ENCODE measurements around the gene NCOA3. TPM values are rescaled to one million over a fixed set of nuclear protein-coding genes. Genes with fewer than 3 reads are reported as not detected.
A peak's percentile ranks its signal among the peaks of the same experiment; 100 is the strongest.
"Not testable (repeated sequence)": the region's sequence is repeated elsewhere in the genome, so short reads cannot be mapped to it uniquely, and the experiment has no call there.

NCOA3 gene
- polyA plus RNA-seq, 3 donors = 13.5 to 21.8 (median 21.3) TPM

DNA sequence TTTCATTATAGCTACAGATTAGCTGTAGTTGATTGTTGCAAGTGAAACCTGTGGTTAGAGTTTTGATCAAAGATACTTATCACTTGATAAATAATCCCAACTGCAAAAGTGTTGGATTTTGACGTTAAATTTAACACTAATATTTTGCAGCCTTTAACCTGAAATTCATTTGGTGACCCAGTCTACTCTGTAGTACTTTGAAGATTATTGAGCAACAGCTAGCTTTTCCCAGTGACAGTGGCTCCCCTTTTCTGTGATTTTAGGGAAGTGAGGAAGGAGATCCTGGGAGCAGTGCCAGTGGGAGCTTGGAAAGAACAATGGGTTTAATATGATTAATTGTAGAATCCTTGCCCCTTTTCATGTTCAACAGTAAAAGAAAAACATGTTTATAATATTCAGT, 76.9 kb downstream of the NCOA3 start:
- Histone ChIP-seq H3K4me1 (ENCODE audit: control insufficient read depth in 1 of 2, insufficient read depth in 2 of 2, low read length in 2 of 2) (peaks cover 25 to 40% of the 10 kb centered on the region in 2 donors), H3K79me2 (ENCODE audit: insufficient read depth, low read length) (peaks cover 98% of the 10 kb centered on the region), H3K27ac (ENCODE audit: low read depth in 1 of 2, low read length in 2 of 2) (no peak overlapping the region), H3K4me3 (replicated peaks in 1 of 3; ENCODE audit: low read depth in 2 of 3, low read length in 3 of 3) (no peak overlapping the region), H2AFZ (ENCODE audit: insufficient read depth, low read depth, low read length, poor library complexity, severe bottlenecking) (no peak overlapping the region), H3K9ac (ENCODE audit: insufficient read depth, low read length, poor library complexity, severe bottlenecking) (no peak overlapping the region), H3K36me3 (replicated peaks in 1 of 2; ENCODE audit: control insufficient read depth in 1 of 2, insufficient read depth in 2 of 2, low read length in 2 of 2) (peaks cover 0 to 4% of the 10 kb centered on the region in 2 donors), H3K9me3 (replicated peaks in 1 of 2; ENCODE audit: control insufficient read depth in 1 of 2, insufficient read depth in 1 of 2, low read length in 2 of 2) (no peaks in the 10 kb centered on the region), H3K4me2 (replicated peaks; ENCODE audit: extremely low read depth, low read length, poor library complexity, severe bottlenecking) (no peak overlapping the region), H4K20me1 (ENCODE audit: insufficient read depth, low read length) (peaks cover 100% of the 10 kb centered on the region), H3K27me3 (ENCODE audit: control insufficient read depth in 2 of 2, insufficient read depth in 2 of 2, low read length in 2 of 2) (no peaks in the 10 kb centered on the region)
- Mint-ChIP-seq H3K4me3 (no peak overlapping the region), H3K36me3 (peaks cover 7 to 18% of the 10 kb centered on the region in 2 donors), H3K27ac (peak overlapping the region in 1 of 7 donors; percentile 23), H3K9me3 (no peaks in the 10 kb centered on the region), H3K27me3 (ENCODE audit: low read depth in 3 of 3) (no peaks in the 10 kb centered on the region), H3K4me1 (peaks cover 39% of the 10 kb centered on the region)
- no CpG with 5 or more reads among the region's 1 CpG for WGBS (ENCODE audit: insufficient coverage)
- intact Hi-C loops (cut with micrococcal nuclease) = no loop called here
- TF ChIP-seq CTCF (IDR thresholded peaks at IDR 0.05) = no peak
- DNase-seq = no peak

DNA sequence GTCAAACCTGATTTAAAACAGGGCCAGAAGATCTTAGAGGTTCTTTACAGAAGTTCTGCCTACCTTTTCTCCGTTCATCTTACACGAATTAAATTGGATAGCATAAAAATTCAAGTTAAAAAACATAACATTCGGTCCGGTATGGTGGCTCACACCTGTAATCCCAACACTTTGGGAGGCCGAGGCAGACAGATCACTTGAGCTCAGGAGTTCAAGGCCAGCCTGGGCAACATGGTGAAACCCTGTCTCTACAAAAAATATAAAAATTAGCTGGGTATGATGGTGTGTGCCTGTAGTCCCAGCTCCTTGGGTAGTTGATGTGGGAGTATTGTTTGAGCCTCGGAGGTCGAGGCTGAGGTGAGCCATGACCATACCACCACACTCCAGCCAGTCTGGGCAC, 79.0 kb downstream of the NCOA3 start:
- Histone ChIP-seq H4K20me1 (ENCODE audit: insufficient read depth, low read length) (peaks cover 100% of the 10 kb centered on the region), H3K4me1 (ENCODE audit: control insufficient read depth in 1 of 2, insufficient read depth in 2 of 2, low read length in 2 of 2) (peaks cover 23 to 33% of the 10 kb centered on the region in 2 donors), H3K79me2 (ENCODE audit: insufficient read depth, low read length) (peaks cover 90% of the 10 kb centered on the region), H3K36me3 (replicated peaks in 1 of 2; ENCODE audit: control insufficient read depth in 1 of 2, insufficient read depth in 2 of 2, low read length in 2 of 2) (peaks cover 6 to 14% of the 10 kb centered on the region in 2 donors)
- H3K4me2 ChIP-seq (replicated peaks; ENCODE audit: extremely low read depth, low read length, poor library complexity, severe bottlenecking); H3K9me3 ChIP-seq (replicated peaks in 1 of 2; ENCODE audit: control insufficient read depth in 1 of 2, insufficient read depth in 1 of 2, low read length in 2 of 2); H3K4me3 ChIP-seq (replicated peaks in 1 of 3; ENCODE audit: low read depth in 2 of 3, low read length in 3 of 3); H3K27me3 ChIP-seq (ENCODE audit: control insufficient read depth in 2 of 2, insufficient read depth in 2 of 2, low read length in 2 of 2); DNase-seq; H3K9me3 Mint-ChIP-seq; H3K27ac ChIP-seq (ENCODE audit: low read depth in 1 of 2, low read length in 2 of 2); H3K9ac ChIP-seq (ENCODE audit: insufficient read depth, low read length, poor library complexity, severe bottlenecking); intact Hi-C loops (cut with micrococcal nuclease); H3K4me3 Mint-ChIP-seq; H3K27me3 Mint-ChIP-seq (ENCODE audit: low read depth in 3 of 3); H2AFZ ChIP-seq (ENCODE audit: insufficient read depth, low read depth, low read length, poor library complexity, severe bottlenecking): not testable (repeated sequence)
- peaks cover 18 to 30% of the 10 kb centered on the region in 2 donors for H3K36me3 Mint-ChIP-seq
- peaks cover 43% of the 10 kb centered on the region for H3K4me1 Mint-ChIP-seq
- 100% methylated on average over 1 of the region's 7 CpGs for whole genome bisulfite sequencing (ENCODE audit: insufficient coverage)
- peak overlapping the region in 2 of 7 donors; percentile 1 to 42 for H3K27ac Mint-ChIP-seq

Data from CD14-positive monocyte (primary cell).